GM12872 (cell line): ENCODE measurements around the gene CD47.

Experiments
- TF ChIP-seq, protein P1 (sequence below): IDR thresholded peaks from 3 replicates; pipeline ENCODE4 v1.5.1; 2011; ENCODE audit warnings: low read depth, mild to moderate bottlenecking, low read length, moderate library complexity; ENCODE audit not compliant: insufficient read depth

CD47 gene

DNA sequence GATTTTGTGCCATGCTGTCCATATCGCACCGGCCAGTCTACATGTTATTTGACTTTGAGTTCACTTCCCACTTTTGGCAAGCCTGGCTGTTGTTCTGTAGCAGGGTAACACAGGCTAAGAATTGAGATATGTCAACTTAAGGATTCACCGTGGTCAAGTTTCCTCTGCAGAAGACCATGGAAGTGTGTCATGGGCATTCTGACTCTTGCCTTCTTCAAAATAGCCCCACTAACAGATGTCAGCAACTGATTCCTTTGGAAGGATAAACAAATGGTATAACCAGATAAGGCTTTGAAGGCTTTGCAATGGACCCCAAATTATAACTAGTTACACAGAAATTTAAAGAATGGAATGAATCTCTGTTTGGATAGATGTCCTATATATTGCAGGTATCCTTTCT, 20.1 kb upstream of the CD47 start:
- TF ChIP-seq, protein P1, sequence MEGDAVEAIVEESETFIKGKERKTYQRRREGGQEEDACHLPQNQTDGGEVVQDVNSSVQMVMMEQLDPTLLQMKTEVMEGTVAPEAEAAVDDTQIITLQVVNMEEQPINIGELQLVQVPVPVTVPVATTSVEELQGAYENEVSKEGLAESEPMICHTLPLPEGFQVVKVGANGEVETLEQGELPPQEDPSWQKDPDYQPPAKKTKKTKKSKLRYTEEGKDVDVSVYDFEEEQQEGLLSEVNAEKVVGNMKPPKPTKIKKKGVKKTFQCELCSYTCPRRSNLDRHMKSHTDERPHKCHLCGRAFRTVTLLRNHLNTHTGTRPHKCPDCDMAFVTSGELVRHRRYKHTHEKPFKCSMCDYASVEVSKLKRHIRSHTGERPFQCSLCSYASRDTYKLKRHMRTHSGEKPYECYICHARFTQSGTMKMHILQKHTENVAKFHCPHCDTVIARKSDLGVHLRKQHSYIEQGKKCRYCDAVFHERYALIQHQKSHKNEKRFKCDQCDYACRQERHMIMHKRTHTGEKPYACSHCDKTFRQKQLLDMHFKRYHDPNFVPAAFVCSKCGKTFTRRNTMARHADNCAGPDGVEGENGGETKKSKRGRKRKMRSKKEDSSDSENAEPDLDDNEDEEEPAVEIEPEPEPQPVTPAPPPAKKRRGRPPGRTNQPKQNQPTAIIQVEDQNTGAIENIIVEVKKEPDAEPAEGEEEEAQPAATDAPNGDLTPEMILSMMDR, result no peak

DNA sequence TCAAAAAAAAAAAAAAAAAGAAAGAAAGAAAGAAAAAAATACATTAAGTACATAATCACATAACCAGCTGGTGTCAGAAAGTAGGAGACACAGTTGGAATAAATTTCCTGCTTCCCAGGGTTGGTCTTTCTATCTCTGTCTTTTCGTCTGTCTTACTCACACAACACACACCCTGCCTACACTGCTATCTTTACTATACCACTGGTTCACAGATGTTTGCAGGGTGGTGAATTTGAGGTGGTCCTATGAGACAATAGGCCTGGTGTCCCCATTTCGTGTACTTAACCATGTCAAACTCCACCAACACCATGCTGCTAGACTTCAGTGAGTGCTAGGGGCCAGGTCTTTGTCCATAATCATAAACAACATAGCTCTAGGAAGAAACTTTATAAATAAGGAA, 17.6 kb upstream of the CD47 start:
- TF ChIP-seq, protein P1, result no peak

DNA sequence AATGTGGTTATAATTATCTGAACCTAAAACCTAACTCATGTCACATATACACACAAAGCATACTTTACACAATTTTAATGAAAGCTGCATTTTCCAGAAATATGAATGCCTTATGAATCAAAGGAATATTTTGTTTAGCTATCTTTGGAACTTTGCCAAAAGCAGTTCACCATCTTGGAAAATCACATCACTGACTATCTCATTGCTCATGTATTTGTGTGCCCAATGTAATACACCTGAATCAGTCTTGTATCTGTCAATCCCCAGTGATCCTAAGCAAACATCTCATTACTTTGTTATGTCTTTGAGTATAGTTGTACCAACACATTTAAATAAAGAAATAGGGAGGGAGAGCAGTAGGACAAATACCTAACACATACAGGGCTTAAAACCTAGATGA, 15.6 kb upstream of the CD47 start:
- TF ChIP-seq, protein P1, result no peak

DNA sequence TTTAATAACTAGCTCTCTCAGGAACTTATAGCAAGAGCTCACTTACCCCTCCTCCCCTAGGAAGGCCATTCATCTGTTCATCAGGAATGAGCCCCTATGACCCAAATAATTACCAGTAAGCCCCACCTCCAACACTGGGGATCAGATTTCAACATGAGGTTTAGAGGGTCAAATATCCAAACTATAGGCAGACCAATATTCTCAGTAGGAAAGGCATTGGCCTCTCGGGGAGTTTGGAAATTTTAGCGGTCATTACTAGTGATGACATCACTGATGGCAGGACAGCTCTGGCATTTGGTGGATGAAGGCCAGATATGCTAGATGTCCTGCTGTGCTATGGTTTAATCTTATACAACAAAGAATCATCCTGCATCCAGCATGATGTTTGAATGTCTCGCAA, 15.2 kb upstream of the CD47 start:
- TF ChIP-seq, protein P1, result no peak

DNA sequence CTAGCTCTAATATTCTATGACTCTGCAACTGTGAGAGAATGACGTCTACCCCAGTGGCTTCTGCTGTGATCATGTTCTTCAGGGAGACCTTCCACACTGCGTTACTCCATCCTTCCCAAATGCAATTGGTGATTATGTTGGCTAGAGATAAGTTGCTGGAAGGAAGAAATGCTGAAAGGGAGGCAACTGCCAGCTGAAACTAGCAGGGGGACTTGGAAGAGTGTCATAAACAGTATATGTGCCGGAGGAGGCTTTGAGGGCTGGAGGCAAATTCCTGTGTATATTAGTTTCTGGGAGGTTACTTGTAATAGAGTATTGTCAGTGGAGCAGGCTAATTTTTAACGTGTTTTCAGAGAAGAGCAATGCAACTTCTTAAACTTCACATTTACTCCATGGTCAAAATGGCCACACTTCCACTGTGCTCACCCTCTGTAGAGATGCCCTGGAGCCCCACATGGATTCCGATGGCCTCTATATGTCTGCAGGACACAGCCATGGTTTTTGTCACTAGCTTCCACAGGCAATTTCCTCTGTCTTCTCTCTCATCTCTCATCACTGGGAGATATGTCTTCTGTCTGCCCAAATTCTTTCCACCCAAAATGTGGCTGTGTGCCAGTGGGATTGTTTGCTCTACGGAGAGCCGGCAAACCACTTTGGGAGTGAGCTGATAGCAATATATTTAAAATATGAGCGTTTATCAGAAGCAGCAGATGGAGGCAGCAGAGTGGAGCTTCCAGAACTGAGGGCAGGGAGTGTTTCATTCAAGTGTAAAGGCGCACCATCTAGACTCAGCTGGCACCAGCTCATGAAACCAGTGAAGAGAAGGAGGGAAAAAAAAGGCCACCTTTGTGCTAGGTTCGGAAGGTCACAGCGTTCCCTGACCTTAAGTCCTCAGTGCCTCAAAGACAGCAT, 13.3 kb upstream of the CD47 start:
- TF ChIP-seq, protein P1, result no peak

DNA sequence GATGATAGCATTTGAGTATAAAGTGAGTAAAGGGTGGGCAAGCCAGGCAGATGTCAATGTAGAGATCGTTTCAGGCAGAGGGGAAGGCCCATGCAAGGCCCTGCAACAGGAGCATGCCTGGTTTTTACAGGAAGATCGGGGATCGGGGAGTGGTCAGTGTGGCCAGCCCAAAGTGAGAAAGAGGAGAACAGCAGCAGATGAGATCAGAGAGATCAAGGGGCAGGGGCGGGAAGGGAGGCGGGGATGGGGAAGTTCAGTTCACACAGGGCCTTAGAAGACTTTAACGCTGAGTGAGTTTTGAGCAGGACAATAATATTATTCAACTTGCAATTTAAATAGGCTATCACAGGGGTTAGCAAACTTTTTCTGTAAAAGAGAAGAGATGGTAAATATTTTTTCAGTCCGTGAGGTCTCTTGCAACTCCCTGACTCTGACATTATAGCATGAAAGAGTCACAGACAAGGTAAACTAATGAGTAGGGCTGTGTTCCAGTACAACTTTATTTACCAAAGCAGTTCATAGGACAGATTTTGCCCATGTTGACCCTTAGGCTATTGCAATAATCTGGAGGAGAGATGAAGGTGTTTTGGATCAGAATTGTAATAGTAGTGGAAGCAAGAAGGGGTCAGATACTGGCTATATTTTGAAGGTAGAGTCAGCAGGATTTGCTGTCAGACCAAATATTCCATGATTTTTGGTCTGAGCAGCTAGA, 12.4 kb upstream of the CD47 start:
- TF ChIP-seq, protein P1, result no peak

DNA sequence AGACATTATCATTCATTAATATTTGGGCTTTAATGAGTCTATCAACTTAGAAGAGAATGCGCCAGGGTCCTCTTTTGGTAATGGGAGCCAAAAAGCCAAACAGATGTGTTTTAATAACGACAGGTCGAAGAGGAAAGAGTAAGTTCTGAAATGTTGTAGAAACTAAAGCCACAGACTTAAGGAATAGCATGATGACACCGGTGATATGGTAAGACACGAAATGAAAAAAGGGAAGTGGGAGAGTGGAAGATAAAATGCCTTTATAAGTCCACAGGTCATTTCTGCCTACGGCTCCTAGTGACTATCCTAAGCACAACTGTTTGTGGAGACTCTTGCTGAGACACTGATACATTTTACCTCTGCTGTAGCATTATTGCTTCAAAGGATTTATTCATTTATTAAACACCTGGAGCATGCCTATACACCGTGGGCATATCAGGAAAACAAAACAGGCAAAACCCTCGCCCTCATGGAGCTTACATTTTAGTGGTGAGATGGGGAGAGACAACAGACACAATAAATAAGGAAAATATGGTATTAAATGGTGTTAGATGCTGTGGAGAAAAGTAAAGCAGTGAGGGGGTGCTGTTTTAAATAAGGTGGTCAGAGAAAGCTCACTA, 11.7 kb upstream of the CD47 start:
- TF ChIP-seq, protein P1, result no peak
